Adrenal gland (tissue), 12 donors: ENCODE data around the gene MOGAT1. TPM values are rescaled to one million over a fixed set of nuclear protein-coding genes. Genes with fewer than 3 reads are reported as not detected.
"Not testable (repeated sequence)": the region's sequence is repeated elsewhere in the genome, so short reads cannot be mapped to it uniquely, and the experiment has no call there.

Source experiments
- DNase-seq, 7 donors: peaks; one replicate each; pipeline ENCODE4 v3.0.0-alpha.2; 2019 to 2020
- H3K27ac ChIP-seq, 5 donors: fragments of 200-600 bp; sonication (generic) in 4 of 5; 1 replicate in 3 of 5; 2 replicates in 2 of 5; pipeline versions ENCODE4 v1.5.1 to v1.8.0; 2016 to 2020; ENCODE audit warnings: mild to moderate bottlenecking in 1 of 5
- H3K27me3 ChIP-seq: fragments of 200-600 bp; 2 replicates; pipeline ENCODE4 v1.8.0; 2021
- H3K36me3 ChIP-seq, 2 donors: fragments of 200-600 bp; replicated peaks in 1 of 2; 1 replicate in 1 of 2; 2 replicates in 1 of 2; pipeline versions ENCODE4 v1.5.1 to v1.8.0; 2018 to 2022
- H3K4me1 ChIP-seq, 2 donors: fragments of 200-600 bp; replicated peaks in 1 of 2; 1 replicate in 1 of 2; 2 replicates in 1 of 2; pipeline versions ENCODE4 v1.5.1 to v1.8.0; 2018 to 2021
- H3K4me3 ChIP-seq, 4 donors: fragments of 200-600 bp; sonication (generic) in 3 of 4; one replicate each; pipeline ENCODE4 v1.5.1; 2016 to 2018
- H3K9me3 ChIP-seq, 3 donors: fragments of 200-600 bp; sonication (generic) in 1 of 3; replicated peaks in 1 of 3; 1 replicate in 2 of 3; 2 replicates in 1 of 3; pipeline versions ENCODE4 v1.5.1 to v1.8.0; 2016 to 2021
- POLR2A ChIP-seq, 2 donors: fragments of 450-650 bp; IDR thresholded peaks; one replicate each; pipeline ENCODE4 v1.6.1; 2017; ENCODE audit warnings: antibody characterized with exemption in 2 of 2, mild to moderate bottlenecking in 2 of 2, moderate library complexity in 1 of 2
- WGBS, 4 donors: extraction: QIAGEN DNeasy Blood & Tissue Kit in 2 of 4; methylation state at CpG; one replicate each; pipeline versions ENCODE4 v1.1.5 to v1.1.7; 2013 to 2017; 5-methylcytosine and 5-hydroxymethylcytosine counted together
- intact Hi-C, 2 donors: fragments of 100-400 bp; cut with DNase I; formaldehyde crosslinking; loops; one replicate each; pipeline versions ENCODE4 v1.14.1 to v1.15.0; 2022 to 2023
- polyA plus RNA-seq, 3 donors: library from polyadenylated mRNA; stranded (reverse); fragments of 200-250 nt in 2 of 3; fragments of 350-450 nt in 1 of 3; fragmentation: Illumina TruSeq in 1 of 3; extraction: RNeasy Lipid Tissue Mini Kit (QIAGEN cat#74804) in 1 of 3; gene quantifications; one replicate each; pipeline ENCODE4 v1.2.3, GENCODE V29; 2013 to 2014
- total RNA-seq, 9 donors: library from RNA; depleted of rRNA in 4 of 9; stranded (reverse); fragments of >200 nt in 4 of 9; fragments of 120-200 nt in 1 of 9; fragmentation: NEBNext Ultra II Directional in 1 of 9; extraction: Animal tissue kit (Norgen Biotek cat#: 25700) in 1 of 9; gene quantifications; one replicate each; pipeline versions ENCODE4 v1.1.0 to v1.2.4, GENCODE V29; 2013 to 2023
- TF ChIP-seq, protein P1 (sequence below), 6 experiments: fragments of 450-650 bp in 4 of 6; fragments of 200-600 bp in 2 of 6; sonication (generic) in 1 of 6; IDR thresholded peaks; 1 replicate in 5 of 6; 2 replicates in 1 of 6; pipeline versions ENCODE4 v1.5.1 to v1.8.0; 2016 to 2021; ENCODE audit warnings: antibody characterized with exemption in 6 of 6, mild to moderate bottlenecking in 2 of 6, moderate library complexity in 1 of 6
- donor health status: healthy with polysubstance abuse.
- donor health status: Bipolar disorder and iron deficiency.
- donor health status: DM: yes; HTN: yes; CAD: no.
- donor health status: DM: no; HTN: no; CAD: no.
- donor health status: DM: no; HTN: no; CAD: no.
- donor health status: DM: yes; HTN: yes; CAD: no.

MOGAT1 gene
- total and polyA plus RNA-seq, 12 donors, result 0.20 TPM; not detected in 11

DNA sequence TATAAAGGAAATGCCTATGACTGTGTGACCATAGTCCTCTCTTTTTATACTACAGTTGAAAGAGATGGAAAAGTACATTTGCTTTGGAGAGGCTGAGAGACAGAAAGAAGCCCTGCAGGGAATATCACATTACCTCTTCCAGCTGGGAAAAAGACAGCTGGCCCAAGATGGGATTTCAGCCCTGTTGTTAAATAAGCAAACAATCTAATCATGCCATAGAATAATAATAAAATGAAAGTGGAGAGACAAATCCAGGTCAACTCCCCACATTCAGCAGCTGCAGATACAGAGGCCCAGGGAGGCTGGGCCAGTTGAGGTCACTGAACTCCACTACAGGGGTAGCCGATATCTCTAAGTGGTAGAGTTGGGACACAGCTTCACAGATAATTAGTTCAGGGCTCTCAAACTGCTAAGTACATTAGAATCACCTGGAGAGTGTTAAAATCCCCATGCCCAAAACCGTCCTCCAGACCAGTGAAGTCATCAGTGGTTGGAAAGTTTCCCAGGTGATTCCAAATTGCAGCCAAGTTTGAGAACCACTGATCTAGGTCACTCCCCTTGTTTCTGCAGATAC, 81.9 kb downstream of the MOGAT1 start:
- TF ChIP-seq POLR2A (IDR thresholded peaks at IDR 0.05), result no peak
- TF ChIP-seq, protein P1, sequence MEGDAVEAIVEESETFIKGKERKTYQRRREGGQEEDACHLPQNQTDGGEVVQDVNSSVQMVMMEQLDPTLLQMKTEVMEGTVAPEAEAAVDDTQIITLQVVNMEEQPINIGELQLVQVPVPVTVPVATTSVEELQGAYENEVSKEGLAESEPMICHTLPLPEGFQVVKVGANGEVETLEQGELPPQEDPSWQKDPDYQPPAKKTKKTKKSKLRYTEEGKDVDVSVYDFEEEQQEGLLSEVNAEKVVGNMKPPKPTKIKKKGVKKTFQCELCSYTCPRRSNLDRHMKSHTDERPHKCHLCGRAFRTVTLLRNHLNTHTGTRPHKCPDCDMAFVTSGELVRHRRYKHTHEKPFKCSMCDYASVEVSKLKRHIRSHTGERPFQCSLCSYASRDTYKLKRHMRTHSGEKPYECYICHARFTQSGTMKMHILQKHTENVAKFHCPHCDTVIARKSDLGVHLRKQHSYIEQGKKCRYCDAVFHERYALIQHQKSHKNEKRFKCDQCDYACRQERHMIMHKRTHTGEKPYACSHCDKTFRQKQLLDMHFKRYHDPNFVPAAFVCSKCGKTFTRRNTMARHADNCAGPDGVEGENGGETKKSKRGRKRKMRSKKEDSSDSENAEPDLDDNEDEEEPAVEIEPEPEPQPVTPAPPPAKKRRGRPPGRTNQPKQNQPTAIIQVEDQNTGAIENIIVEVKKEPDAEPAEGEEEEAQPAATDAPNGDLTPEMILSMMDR (IDR thresholded peaks at IDR 0.05), result no peak
- no peaks in the 10 kb centered on the region for H3K4me1 ChIP-seq
- WGBS, 4 donors, result 29 to 51% (median 42%) methylated on average over 2 of the region's 2 CpGs
- no peak overlapping the region for H3K4me3 ChIP-seq
- no peaks in the 10 kb centered on the region for H3K27me3 ChIP-seq
- no peaks in the 10 kb centered on the region for H3K36me3 ChIP-seq
- DNase-seq, result peak in 1 of 7 donors; percentile 33
- intact Hi-C loops, result no loop called here
- peak overlapping the region in 1 of 5 donors; percentile 20 for H3K27ac ChIP-seq
- no peaks in the 10 kb centered on the region for H3K9me3 ChIP-seq

DNA sequence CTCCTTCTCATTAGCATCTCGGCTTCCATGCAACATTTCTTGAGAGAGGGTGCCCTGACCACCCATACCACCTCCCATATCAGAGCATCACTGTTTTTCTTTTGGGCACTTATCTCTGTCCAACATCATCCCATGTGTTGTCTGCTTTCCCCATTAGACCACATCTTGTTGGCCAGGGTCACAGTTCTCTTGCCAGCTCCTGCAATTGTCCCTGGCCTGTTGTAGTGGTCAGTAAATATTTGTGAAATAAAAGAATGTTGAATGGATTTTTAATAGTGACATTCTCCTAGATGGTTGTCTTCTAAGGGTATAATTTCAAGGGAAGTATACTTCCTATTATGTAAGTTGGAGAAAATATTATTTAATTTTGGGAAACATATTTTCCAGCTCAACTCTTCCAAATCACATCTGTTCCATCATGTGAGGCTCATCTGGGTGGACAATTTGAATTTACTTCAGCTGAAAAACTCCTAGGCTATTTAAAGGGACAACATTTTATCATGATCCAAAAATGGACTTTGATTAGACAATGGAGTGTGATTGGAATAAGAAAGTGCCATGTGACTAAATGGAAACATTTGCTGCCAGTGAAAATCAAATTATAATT, 83.0 kb downstream of the MOGAT1 start:
- 90 to 100% (median 97%) methylated on average over 1 of the region's 1 CpG for WGBS, 4 donors
- DNase-seq, result no peak
- Histone ChIP-seq H3K4me1 (no peaks in the 10 kb centered on the region), H3K4me3 (no peak overlapping the region), H3K36me3 (no peaks in the 10 kb centered on the region), H3K27ac (no peak overlapping the region), H3K9me3 (no peaks in the 10 kb centered on the region), H3K27me3 (no peaks in the 10 kb centered on the region)
- intact Hi-C loops, result no loop called here
- TF ChIP-seq, protein P1 (IDR thresholded peaks at IDR 0.05), result no peak
- no peak for TF ChIP-seq POLR2A (IDR thresholded peaks at IDR 0.05)

DNA sequence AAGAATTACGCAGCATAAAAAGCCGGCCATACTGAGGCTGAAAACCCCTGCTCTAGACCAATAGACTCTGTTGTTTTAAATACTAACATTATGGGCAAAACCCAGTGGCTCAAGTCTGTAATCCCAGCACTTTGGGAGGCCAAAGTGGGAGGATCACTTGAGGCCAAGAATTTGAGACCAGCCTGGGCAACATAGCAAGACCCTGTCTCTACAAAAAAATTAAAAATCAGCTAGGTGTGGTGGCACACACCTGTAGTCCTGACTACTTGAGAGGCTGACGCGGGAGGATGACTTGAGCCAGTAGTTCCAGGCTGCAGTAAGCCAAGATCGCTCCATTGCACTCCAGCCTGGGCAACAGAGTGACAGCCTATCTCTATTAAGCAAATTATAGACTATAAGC, 84.1 kb downstream of the MOGAT1 start:
- H3K27me3 ChIP-seq, H3K4me1 ChIP-seq, H3K27ac ChIP-seq, DNase-seq, H3K9me3 ChIP-seq, H3K36me3 ChIP-seq, H3K4me3 ChIP-seq, intact Hi-C loops: not testable (repeated sequence)
- 74 to 96% (median 89%) methylated on average over 5 of the region's 5 CpGs for WGBS, 4 donors

DNA sequence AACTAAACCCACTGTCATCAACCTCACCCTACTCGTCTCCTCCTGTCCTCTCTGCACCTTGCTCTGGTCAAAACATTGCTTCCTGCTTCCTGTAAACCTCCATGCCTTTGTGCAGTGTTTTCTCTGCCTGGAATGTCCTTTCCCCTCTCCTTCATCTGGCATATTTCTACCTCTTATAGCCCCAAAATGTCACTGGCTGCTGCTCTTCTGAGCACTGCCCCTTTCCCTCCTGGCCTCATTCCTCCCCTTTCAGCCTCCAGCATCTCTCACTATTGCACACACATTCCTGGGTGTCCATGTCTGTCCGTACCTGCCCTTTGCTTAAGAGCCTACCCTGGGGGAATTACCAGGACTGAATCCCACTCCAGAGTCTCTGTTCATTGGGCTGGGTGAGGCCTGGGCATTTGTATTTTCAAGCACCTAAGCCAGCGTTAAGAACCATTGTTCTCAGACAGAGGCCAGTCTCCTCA, 84.9 kb downstream of the MOGAT1 start:
- DNase-seq, result no peak
- Histone ChIP-seq H3K4me1 (no peaks in the 10 kb centered on the region), H3K4me3 (no peak overlapping the region), H3K27me3 (no peaks in the 10 kb centered on the region), H3K36me3 (no peaks in the 10 kb centered on the region), H3K27ac (no peak overlapping the region), H3K9me3 (no peaks in the 10 kb centered on the region)
- no peak for TF ChIP-seq POLR2A (IDR thresholded peaks at IDR 0.05)
- intact Hi-C loops, result no loop called here
- 53 to 87% (median 70%) methylated on average over 3 of the region's 3 CpGs for whole genome bisulfite sequencing, 4 donors

DNA sequence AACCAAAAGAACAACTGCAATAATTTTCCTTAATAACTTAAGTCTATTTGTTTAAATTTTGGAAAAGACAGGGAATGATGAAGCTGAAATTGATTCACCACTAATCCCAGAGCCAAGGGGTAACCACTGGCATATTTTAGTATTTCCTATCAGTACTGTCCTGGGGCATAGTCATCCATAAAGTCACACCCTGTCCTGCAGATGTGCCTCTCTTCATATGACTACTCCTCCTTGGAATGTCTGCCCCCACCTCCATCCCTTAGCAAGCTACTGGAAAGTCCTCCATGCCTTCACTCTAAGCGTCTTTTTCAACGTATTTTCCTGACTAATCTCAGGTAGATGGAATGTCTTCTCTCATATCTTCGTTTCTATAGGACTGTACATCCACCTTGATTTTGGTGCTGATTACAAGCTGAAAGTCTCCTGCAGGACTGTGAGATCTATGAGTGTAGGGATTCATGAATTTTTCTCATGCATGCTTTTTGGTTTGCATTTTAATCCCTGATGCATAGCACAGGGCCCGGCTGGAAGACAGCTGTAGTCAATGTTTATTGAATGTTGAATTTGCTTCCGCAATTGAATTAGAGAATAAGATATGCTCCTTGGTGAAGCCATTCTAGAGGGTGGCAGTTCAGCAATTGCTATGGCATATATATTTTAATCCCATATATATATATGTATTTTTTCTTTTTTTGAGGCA, 85.6 kb downstream of the MOGAT1 start:
- intact Hi-C loops, result no loop called here
- Histone ChIP-seq H3K36me3 (no peaks in the 10 kb centered on the region), H3K27ac (no peak overlapping the region), H3K9me3 (no peaks in the 10 kb centered on the region), H3K4me1 (no peaks in the 10 kb centered on the region), H3K4me3 (no peak overlapping the region), H3K27me3 (no peaks in the 10 kb centered on the region)
- WGBS, 4 donors, result 61 to 84% (median 66%) methylated on average over 5 of the region's 5 CpGs
- DNase-seq, result no peak
- no peak for TF ChIP-seq POLR2A (IDR thresholded peaks at IDR 0.05)
- TF ChIP-seq, protein P1 (IDR thresholded peaks at IDR 0.05), result no peak

Other genes starting within 250 kb of the MOGAT1 start
- 10 to 100 TPM in 8 of 9 donors, under 1 TPM in 1; 0.17 to 33.7 (median 15.7) TPM for gene SGPP2, start 247.1 kb upstream of the MOGAT1 start, total RNA-seq
- gene SGPP2, start 247.1 kb upstream of the MOGAT1 start, polyA plus RNA-seq, result 10 to 100 TPM in 1 of 3 donors, 1 to 10 TPM in 1, under 1 TPM in 1; 0.61 to 11.2 (median 1.3) TPM
- gene FARSB, start 15.6 kb upstream of the MOGAT1 start, total RNA-seq, result 10 to 100 TPM in 6 of 9 donors, 1 to 10 TPM in 3; 7.2 to 25.0 (median 12.1) TPM
- 10 to 100 TPM; 14.5 to 55.9 (median 15.6) TPM for gene FARSB, start 15.6 kb upstream of the MOGAT1 start, polyA plus RNA-seq
- gene ACSL3, start 189.4 kb downstream of the MOGAT1 start, total RNA-seq, result 100 to 1,000 TPM in 1 of 9 donors, 10 to 100 TPM in 8; 59.1 to 130 (median 74.7) TPM
- gene ACSL3, start 189.4 kb downstream of the MOGAT1 start, polyA plus RNA-seq, result 100 to 1,000 TPM in 1 of 3 donors, 10 to 100 TPM in 2; 11.0 to 103 (median 15.9) TPM